ENCODE data around the gene KLK10.

- TF ChIP-seq CTCF (IDR thresholded peaks at IDR 0.05) = no peak
- no peak for TF ChIP-seq POLR2A (IDR thresholded peaks at IDR 0.05)
These were observed 5.3 kb downstream of the KLK10 start for GRCh38 chr19:51014242-51014641.

Measured in vagina (tissue), 2 donors.